ENCODE results near the gene ESRP2. TPM values are rescaled to one million over a fixed set of nuclear protein-coding genes. Genes with fewer than 3 reads are reported as not detected.
A peak's percentile ranks its signal among the peaks of the same experiment; 100 is the strongest.

The ESRP2 gene
- total and polyA plus RNA-seq, 2 donors (not counting 3 experiments of a cell fraction or from before 2014, with no cell fraction given) = 0.57 to 0.66 TPM

DNA sequence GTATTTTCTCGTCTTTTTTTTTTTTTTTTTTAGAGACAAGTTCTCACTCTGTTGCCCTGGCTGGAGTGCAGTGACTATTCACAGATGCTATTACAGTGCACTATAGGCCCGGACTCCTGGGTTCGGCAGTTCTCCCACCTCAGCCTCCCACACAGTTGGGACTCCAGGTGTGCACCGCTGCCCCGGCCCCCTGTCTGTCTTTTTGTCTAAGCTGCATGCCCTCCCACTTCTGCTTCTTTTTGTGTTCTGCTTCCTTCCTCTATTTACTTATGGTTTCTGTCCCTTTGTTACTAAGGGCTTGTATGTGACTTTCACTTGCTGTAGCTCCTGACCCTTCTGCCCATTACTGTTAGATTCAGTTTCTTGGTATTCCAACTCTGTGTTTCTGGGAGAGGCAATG lies 48.9 kb upstream of the ESRP2 start:
- intact Hi-C loops (cut with micrococcal nuclease) = no loop called here
- Histone ChIP-seq H3K36me3 (ENCODE audit: control insufficient read depth in 2 of 2, extremely low read depth in 1 of 2, insufficient read depth in 2 of 2, low read length in 2 of 2) (peaks cover 4% of the 10 kb centered on the region in 2 experiments), H3K9me3 (replicated peaks; ENCODE audit: control insufficient read depth, insufficient read depth, low read length) (no peaks in the 10 kb centered on the region), H3K79me2 (ENCODE audit: control insufficient read depth, insufficient read depth, low read length) (peaks cover 48% of the 10 kb centered on the region), H3K4me2 (ENCODE audit: insufficient read depth, low read length) (peak overlapping the region; percentile 12), H4K20me1 (replicated peaks; ENCODE audit: control insufficient read depth, extremely low read depth, insufficient read depth, low read length) (no peaks in the 10 kb centered on the region), H3K9ac (replicated peaks; ENCODE audit: extremely low read depth, insufficient read depth, low read length) (no peak overlapping the region), H2AFZ (ENCODE audit: low read depth, low read length) (no peak overlapping the region), H3K9me1 (replicated peaks; ENCODE audit: control insufficient read depth, extremely low read depth, insufficient read depth, low read length) (no peaks in the 10 kb centered on the region), H3K27me3 (ENCODE audit: control insufficient read depth in 2 of 2, insufficient read depth in 2 of 2, low read length in 2 of 2) (no peaks in the 10 kb centered on the region), H3K27ac (ENCODE audit: insufficient read depth, low read depth, low read length) (no peak overlapping the region), H3K4me3 (replicated peaks in 1 of 3; ENCODE audit: insufficient read depth in 1 of 3, low read depth in 1 of 3, low read length in 3 of 3) (no peak overlapping the region), H3K4me1 (ENCODE audit: control insufficient read depth, extremely low read depth, insufficient read depth, low read length) (peaks cover 55% of the 10 kb centered on the region)
- CTCF ChIA-PET = interaction anchor here (0.9 to 4.0 kb wide), 7 partner anchors 10 to 44 kb away, joined by 3 to 25 read pairs (median 5); partner anchors contain the start of genes PRMT7, SLC7A6 and SLC7A6OS
- FAIRE-seq (peak; percentile 43), DNase-seq (ENCODE audit: low read depth, low spot score) (peak; percentile 31)
- TF ChIP-seq MYC (IDR thresholded peaks at IDR 0.05; ENCODE audit: low read depth, low read length) (no peak), POLR2AphosphoS5 (IDR thresholded peaks at IDR 0.05; ENCODE audit: insufficient read depth, low read depth, low read length) (no peak), POLR2A (IDR thresholded peaks at IDR 0.05; ENCODE audit: low read depth, low read length) (no peak), FOS (IDR thresholded peaks at IDR 0.05; ENCODE audit: borderline replicate concordance, insufficient read depth, low read length) (no peak), JUN (IDR thresholded peaks at IDR 0.05; ENCODE audit: borderline replicate concordance, insufficient read depth, insufficient read length, low read depth) (no peak), EZH2 (IDR thresholded peaks at IDR 0.05; ENCODE audit: borderline replicate concordance, low read depth, low read length, severe bottlenecking) (no peak), GATA2 (IDR thresholded peaks at IDR 0.05; ENCODE audit: insufficient read depth, insufficient read length, low read depth, low read length) (no peak)
- TF ChIP-seq, protein P1, sequence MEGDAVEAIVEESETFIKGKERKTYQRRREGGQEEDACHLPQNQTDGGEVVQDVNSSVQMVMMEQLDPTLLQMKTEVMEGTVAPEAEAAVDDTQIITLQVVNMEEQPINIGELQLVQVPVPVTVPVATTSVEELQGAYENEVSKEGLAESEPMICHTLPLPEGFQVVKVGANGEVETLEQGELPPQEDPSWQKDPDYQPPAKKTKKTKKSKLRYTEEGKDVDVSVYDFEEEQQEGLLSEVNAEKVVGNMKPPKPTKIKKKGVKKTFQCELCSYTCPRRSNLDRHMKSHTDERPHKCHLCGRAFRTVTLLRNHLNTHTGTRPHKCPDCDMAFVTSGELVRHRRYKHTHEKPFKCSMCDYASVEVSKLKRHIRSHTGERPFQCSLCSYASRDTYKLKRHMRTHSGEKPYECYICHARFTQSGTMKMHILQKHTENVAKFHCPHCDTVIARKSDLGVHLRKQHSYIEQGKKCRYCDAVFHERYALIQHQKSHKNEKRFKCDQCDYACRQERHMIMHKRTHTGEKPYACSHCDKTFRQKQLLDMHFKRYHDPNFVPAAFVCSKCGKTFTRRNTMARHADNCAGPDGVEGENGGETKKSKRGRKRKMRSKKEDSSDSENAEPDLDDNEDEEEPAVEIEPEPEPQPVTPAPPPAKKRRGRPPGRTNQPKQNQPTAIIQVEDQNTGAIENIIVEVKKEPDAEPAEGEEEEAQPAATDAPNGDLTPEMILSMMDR (IDR thresholded peaks at IDR 0.05; ENCODE audit: extremely low read depth in 1 of 2, insufficient read depth in 1 of 2, low read depth in 1 of 2, low read length in 2 of 2) = no peak
- TF ChIP-seq, protein P2, sequence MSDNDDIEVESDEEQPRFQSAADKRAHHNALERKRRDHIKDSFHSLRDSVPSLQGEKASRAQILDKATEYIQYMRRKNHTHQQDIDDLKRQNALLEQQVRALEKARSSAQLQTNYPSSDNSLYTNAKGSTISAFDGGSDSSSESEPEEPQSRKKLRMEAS (IDR thresholded peaks at IDR 0.05; ENCODE audit: insufficient read depth, insufficient read length) = no peak
- dilution Hi-C loops (cut with MboI; ENCODE audit: extremely low pct_ligation_motif_present, low sequenced_read_pairs) = no loop called here
- POLR2A ChIA-PET = no interaction called here
- no TSS peak for BruUV-seq (replicated peaks)
